Effector memory CD8-positive, alpha-beta T cell (primary cell): ENCODE results near the gene CARD19.

Experiments
- ATAC-seq: fragments of 150-1000 bp; cut with Tn5 transposase; replicated peaks from 2 replicates; pipeline ENCODE4 v1.10.0; 2021; ENCODE audit warnings: mild to moderate bottlenecking, moderate library complexity
- DNase-seq, 3 experiments: peaks; one replicate each; pipeline ENCODE4 v3.0.0; 2021
- H3K27ac Mint-ChIP-seq, 2 donors: one replicate each; pipeline ENCODE4 v1.8.0; 2022; ENCODE audit warnings: mild to moderate bottlenecking in 2 of 2, mixed read lengths in 2 of 2, moderate library complexity in 2 of 2
- H3K27me3 Mint-ChIP-seq, 2 donors: one replicate each; pipeline ENCODE4 v1.8.0; 2022; ENCODE audit warnings: mixed read lengths in 2 of 2
- H3K36me3 Mint-ChIP-seq: one replicate; pipeline ENCODE4 v1.8.0; 2022; ENCODE audit warnings: mild to moderate bottlenecking, moderate library complexity, mixed read lengths; ENCODE audit not compliant: insufficient read depth
- H3K4me1 Mint-ChIP-seq, 2 donors: one replicate each; pipeline ENCODE4 v1.8.0; 2022; ENCODE audit warnings: low read depth in 2 of 2, mixed read lengths in 2 of 2
- H3K4me3 Mint-ChIP-seq, 2 donors: one replicate each; pipeline ENCODE4 v1.8.0; 2022; ENCODE audit warnings: mild to moderate bottlenecking in 2 of 2, mixed read lengths in 2 of 2, moderate library complexity in 2 of 2
- H3K9me3 Mint-ChIP-seq, 2 donors: one replicate each; pipeline ENCODE4 v1.8.0; 2022; ENCODE audit warnings: mixed read lengths in 2 of 2

CARD19 gene

DNA sequence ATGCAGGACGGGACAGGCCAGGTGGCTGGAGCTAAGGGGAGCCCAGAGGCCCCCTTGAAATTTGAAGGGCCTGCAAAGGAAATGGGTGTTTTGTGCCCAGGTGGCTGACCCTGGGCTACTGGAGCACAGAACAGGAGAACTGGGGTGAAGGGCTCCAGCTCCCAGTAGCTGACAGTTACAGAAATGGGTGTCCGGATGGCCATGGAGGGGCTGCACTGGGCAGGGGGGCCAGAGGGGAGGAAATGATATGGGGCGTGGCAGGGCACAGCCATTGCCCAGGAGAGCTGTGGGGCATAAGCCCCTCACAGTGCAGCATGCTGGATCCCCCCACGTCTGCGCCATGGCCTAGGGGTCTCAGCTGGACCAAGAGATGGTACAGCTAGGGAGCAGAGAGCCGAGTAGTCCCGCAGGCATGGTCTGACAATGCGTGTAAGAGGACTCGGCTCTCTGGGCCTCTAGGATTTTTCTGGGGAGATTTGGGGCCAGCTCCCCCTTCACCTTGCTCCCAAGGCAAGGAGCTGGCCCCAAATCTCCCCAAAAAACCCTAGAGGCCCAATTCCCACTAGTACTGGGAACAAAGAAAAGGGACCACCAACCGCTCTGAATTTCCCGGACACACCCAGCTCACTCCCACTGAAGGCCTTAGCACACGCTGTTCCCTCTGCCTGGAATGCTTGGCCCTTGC is 7.9 kb upstream of the CARD19 start:
- Mint-ChIP-seq H3K27ac (no peak overlapping the region), H3K4me3 (no peak overlapping the region), H3K36me3 (peaks cover 17% of the 10 kb centered on the region), H3K4me1 (peaks cover 15 to 17% of the 10 kb centered on the region in 2 donors), H3K27me3 (no peaks in the 10 kb centered on the region), H3K9me3 (no peaks in the 10 kb centered on the region)
- ATAC-seq (no peak), DNase-seq (no peak)

DNA sequence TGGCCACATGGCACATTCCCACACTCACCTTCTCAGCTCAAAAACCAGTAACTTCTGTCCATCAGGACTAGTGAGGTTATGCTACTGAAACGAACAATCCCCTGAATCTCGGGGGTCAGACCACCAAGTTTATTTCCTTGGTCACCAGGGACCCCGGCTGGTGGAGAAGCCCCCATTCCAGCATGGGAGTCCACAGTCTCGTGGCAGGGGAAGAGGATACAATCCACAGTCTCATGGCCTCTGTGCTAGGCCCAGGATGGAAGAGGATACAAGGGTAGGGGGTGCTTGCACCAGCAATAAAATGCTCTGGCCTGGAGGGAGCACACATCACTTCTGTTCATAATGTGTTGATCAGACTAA is 7.4 kb upstream of the CARD19 start:
- H3K9me3 Mint-ChIP-seq, result no peaks in the 10 kb centered on the region
- H3K4me1 Mint-ChIP-seq, result peaks cover 16 to 18% of the 10 kb centered on the region in 2 donors
- no peak for DNase-seq
- H3K27me3 Mint-ChIP-seq, result no peaks in the 10 kb centered on the region
- H3K27ac Mint-ChIP-seq, result no peak overlapping the region
- no peak for ATAC-seq
- H3K36me3 Mint-ChIP-seq, result peaks cover 17% of the 10 kb centered on the region
- no peak overlapping the region for H3K4me3 Mint-ChIP-seq

DNA sequence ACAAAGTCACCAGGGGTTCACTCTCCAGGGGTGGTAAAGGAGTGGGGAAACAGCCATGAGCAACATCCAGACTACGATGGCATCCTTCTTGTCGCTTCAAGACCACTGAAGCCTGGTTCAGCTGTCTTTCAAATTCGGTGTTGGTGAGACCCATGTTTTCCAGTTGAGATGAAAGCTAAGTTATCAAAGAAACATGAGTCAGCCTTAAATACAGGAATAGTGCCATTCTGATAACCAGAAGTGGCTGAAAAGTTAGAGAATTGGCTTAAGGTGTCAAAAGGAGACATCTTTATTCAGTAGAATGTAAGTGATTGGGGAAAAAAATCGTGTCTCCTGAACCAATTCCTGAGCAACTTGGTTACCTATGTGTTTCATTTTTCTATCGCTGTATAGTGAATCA is 7.0 kb upstream of the CARD19 start:
- no peak overlapping the region for H3K27ac Mint-ChIP-seq
- ATAC-seq (no peak), DNase-seq (no peak)
- peaks cover 17% of the 10 kb centered on the region for H3K36me3 Mint-ChIP-seq
- no peaks in the 10 kb centered on the region for H3K27me3 Mint-ChIP-seq
- no peaks in the 10 kb centered on the region for H3K9me3 Mint-ChIP-seq
- H3K4me1 Mint-ChIP-seq, result peaks cover 18% of the 10 kb centered on the region in 2 donors
- H3K4me3 Mint-ChIP-seq, result no peak overlapping the region

DNA sequence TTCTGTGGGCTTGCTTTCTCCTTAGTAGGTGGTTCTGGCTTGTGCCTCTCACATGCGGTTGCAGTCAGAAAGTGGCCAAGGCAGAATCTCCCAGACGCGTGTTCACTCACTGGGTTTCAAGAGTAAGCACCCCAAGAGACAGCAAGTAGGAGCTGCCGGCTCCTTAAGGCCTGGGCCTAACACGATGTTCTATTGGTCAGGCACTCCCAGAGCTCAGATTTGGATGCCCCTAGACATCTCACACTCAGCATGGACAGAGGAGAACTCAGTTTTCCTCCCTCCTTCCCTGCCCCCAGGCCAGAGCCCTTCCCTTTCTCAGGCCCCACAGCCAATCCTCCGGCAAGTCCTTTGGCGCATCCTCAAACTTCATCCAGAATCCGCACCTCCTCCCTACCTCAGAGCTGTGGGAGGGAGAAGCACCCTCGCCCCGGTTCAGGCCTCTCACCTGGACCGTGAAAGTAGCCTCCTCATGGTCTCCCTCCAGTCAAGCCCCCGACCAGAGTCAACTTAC is 6.5 kb upstream of the CARD19 start:
- Mint-ChIP-seq H3K27me3 (no peaks in the 10 kb centered on the region), H3K27ac (peak overlapping the region in 1 of 2 donors; percentile 10), H3K4me1 (peaks cover 23 to 24% of the 10 kb centered on the region in 2 donors), H3K4me3 (no peak overlapping the region), H3K9me3 (no peaks in the 10 kb centered on the region), H3K36me3 (peaks cover 17% of the 10 kb centered on the region)
- no peak for DNase-seq
- no peak for ATAC-seq

DNA sequence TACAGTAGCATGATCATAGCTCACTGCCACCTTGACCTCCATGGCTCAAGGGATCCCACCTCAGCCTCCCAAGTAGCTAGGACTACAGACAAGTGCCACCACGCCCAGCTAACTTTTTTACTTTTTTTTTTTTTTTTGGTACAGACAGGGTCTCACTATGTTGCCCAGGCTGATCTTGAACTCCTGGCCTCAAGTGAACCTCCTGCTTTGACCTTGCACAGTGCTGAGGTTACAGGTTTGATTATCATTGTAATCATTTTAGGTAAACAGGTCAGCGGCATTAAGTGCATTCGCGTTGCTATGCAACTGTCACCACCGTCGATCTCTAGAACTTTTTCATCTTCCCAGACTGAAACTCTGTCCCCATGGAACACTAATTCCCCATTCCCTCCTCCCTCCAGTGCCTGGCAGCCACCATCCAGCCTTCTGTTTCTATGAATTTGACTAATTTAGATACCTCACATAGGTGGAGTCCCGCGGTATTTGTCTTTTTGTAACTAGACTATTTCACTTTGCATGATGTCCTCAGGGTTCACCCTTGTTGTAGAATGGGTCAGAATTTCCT is 5.8 kb upstream of the CARD19 start:
- DNase-seq (no peak), ATAC-seq (no peak)
- H3K36me3 Mint-ChIP-seq, result peaks cover 17% of the 10 kb centered on the region
- H3K4me3 Mint-ChIP-seq, result no peak overlapping the region
- no peaks in the 10 kb centered on the region for H3K9me3 Mint-ChIP-seq
- peaks cover 26 to 28% of the 10 kb centered on the region in 2 donors for H3K4me1 Mint-ChIP-seq
- peak overlapping the region in 1 of 2 donors; percentile 10 for H3K27ac Mint-ChIP-seq
- no peaks in the 10 kb centered on the region for H3K27me3 Mint-ChIP-seq

DNA sequence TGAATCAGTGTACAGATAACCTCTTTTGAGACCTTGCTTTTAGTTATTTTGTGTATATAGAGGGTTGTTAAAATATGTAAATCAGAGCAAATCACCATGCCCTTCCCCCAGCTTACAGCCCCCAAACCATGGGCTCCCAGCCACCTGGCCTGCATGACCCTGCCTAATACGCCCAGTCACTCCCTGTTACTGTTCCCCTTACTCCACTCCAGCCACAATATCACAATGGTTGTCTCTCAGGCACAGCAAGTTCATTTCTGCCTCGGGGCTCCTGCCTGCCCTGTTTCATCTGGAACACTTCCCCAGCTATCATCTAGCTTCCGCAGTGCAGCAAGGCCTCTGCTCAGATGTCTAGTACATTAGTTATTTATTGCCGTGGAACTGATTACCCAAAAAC is 5.0 kb upstream of the CARD19 start:
- Mint-ChIP-seq H3K9me3 (no peaks in the 10 kb centered on the region), H3K27me3 (no peaks in the 10 kb centered on the region), H3K27ac (peak overlapping the region in 1 of 2 donors; percentile 72), H3K4me1 (peaks cover 26 to 28% of the 10 kb centered on the region in 2 donors), H3K4me3 (no peak overlapping the region), H3K36me3 (peaks cover 13% of the 10 kb centered on the region)
- ATAC-seq, result no peak
- no peak for DNase-seq

DNA sequence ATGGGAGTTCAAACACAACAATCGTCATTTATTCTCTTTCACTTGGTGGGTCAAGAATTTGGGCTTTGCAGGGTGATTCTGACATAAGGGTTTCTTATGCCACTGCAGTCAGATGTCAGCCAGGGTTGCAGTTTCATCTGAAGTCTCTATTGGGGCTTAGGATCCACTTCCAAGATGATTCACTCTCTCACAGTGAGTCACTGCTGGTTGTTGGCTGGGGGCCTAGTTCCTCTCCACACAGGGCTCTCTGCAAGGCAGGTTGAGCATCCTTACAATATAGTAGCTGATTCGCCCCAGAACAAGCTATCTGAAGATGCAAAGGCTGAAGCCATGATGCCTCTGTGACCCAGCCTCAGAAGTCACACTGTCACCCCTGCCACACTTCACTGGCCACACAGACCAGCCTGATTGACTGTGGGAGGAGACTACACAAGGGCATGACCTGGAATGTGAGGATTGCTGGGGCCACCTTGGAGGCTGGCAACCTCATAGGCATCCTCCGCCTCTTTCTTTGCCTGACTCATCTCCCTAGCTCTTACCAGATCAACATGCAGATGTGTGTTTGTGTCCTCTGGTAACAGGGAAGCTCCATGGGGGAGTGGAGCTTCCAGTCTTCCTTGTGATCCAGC is 4.5 kb upstream of the CARD19 start:
- peaks cover 12% of the 10 kb centered on the region for H3K36me3 Mint-ChIP-seq
- no peaks in the 10 kb centered on the region for H3K9me3 Mint-ChIP-seq
- ATAC-seq, result no peak
- peaks cover 26 to 28% of the 10 kb centered on the region in 2 donors for H3K4me1 Mint-ChIP-seq
- DNase-seq, result no peak
- no peak overlapping the region for H3K4me3 Mint-ChIP-seq
- no peaks in the 10 kb centered on the region for H3K27me3 Mint-ChIP-seq
- H3K27ac Mint-ChIP-seq, result peak overlapping the region in 1 of 2 donors; percentile 72

DNA sequence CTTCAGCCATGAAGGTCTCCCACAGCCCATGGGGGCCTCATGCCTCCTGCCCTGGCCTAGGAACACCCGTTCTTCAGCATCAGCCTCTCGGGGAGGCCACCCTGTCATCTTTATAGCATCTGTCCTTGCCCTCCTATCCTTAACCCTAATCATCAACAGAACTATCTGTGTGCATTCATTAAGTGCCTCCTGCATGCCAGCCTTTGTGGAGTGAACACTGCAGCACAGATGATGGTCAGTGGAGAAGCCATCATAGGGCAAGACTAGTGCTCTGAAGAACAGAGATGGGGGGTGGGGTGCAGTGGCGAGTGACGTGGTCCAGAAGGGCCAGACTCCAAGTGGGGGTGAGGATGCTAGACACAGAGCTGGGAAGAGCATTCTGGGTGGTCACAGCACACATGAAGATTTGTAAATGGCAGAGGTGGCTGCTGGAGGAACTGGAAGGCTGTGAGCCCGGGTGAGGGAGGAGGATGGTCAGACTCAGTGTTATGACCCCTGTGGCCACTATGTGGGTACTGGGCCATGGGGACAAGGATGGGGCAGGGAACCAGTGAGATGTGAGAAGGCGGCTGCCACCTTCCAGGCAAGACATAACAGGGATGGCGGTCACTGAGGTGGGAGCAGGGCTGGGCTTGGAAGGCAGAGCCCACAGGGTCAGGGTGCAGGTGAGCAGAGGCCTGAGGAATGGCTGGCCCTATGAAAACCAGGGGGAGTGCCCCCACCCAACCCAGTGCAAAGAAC is 3.6 kb upstream of the CARD19 start:
- ATAC-seq (no peak), DNase-seq (no peak)
- Mint-ChIP-seq H3K4me1 (peaks cover 33 to 34% of the 10 kb centered on the region in 2 donors), H3K36me3 (peaks cover 16% of the 10 kb centered on the region), H3K27ac (peak overlapping the region in 1 of 2 donors; percentile 93), H3K27me3 (no peaks in the 10 kb centered on the region), H3K9me3 (no peaks in the 10 kb centered on the region), H3K4me3 (peak overlapping the region in 1 of 2 donors; percentile 34)

DNA sequence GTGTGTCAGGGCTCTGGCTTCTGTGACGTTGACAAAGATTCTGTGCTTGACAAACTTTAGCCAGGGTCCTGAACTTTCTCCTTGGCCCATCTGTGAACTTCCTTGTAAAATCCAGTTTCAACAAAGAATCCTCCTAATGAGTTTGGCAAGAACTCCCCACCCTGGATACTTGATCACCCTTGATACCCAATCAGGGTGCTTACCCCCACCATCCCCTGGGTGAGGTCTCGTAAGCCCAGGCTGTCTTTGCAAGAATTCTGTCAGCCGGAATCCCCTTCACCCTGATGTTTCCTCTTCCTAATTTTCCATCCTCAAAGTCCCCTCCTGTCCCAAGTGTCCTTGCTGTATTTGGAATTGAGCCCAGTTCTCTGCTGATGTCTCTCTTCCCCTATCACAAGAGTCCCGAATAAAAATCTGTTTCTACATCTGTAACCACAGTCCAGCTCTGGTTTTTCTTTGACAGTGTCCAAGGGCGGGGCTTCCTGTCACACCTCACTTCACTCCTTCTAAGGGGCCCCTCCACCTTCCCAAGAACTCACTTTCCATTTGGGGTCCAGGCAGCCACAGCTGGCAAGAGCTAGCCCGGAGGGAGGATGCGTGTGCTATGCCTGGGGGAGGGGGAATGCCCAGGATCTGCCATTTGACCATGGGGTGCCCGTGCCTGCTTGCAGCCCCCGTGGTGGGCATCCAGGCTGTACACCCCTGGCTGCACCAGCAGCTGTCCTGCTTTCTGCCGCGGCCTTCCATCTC is 2.7 kb upstream of the CARD19 start:
- H3K9me3 Mint-ChIP-seq, result no peaks in the 10 kb centered on the region
- ATAC-seq, result no peak
- peaks cover 23% of the 10 kb centered on the region for H3K36me3 Mint-ChIP-seq
- peak overlapping the region; percentile 92 to 93 for H3K27ac Mint-ChIP-seq
- no peaks in the 10 kb centered on the region for H3K27me3 Mint-ChIP-seq
- H3K4me3 Mint-ChIP-seq, result peak overlapping the region; percentile 82 to 93
- H3K4me1 Mint-ChIP-seq, result peaks cover 39 to 43% of the 10 kb centered on the region in 2 donors
- DNase-seq, result no peak

DNA sequence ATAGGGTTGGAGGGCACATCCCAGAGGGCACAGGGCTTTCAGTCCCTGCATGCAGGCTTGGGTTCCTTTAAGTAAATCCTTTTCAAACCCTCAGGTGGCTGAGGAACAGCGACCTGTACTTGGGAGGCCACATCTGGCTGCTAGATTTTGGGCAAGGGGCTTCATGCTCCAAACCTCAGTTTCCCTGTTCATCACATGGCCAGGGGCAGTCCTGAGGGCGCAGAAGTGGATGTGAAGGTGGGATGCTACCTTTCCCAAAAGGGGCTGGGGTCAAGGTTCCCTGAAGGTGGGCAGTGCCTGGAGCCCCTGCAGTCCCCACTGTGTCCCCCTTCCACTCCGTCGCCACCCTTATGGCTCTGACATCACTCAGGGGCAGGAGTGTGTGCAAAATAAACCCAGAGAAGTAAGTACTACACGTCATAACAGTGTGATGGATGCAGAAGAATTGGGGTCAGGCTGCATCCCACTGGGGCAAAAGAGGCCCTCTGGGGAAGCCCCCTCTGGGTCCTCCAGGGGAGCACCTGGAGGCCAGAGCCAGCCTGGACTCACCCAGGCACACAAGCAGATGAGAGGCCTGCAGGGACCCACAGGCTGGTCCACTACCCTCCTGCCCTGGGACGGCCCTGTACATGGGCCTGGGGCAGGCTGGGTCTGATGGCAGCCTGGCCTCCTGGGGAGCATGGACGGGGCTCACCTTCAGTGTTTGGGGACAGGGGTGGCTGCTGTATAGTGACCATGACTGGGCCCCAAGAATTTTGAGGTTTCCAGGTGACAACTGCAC is 1.9 kb upstream of the CARD19 start:
- Mint-ChIP-seq H3K4me1 (peaks cover 42 to 45% of the 10 kb centered on the region in 2 donors), H3K27me3 (no peaks in the 10 kb centered on the region), H3K36me3 (peaks cover 24% of the 10 kb centered on the region), H3K9me3 (no peaks in the 10 kb centered on the region), H3K4me3 (peak overlapping the region; percentile 82 to 93), H3K27ac (peak overlapping the region; percentile 92 to 93)
- no peak for ATAC-seq
- no peak for DNase-seq

DNA sequence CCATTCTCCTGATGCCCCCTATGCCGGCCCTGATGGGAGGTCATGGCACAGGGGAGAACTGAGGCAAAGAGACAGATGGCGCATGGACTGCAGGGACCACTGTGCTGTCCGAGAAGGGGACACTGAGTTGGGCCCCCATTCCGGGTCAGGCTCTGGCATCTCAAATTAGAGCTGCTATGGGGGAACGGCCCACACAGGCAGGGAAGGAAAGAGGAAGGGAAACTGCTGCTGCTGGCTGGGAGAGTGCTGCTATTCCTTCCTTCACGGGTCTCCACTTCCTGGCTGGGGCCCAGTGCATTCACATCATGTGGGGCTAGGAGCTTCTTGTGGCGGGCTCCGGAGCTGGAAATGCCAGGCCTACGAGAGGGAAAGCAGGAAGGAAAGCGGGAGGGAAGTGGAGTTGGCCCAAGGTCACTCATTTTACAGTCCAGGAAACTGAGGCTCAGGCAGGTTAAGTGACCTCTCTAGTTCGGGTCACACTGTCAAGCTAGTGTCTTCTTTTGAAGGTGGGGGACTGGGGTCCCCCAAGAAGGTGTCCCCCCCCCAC is 1.3 kb upstream of the CARD19 start:
- Mint-ChIP-seq H3K36me3 (peaks cover 24% of the 10 kb centered on the region), H3K4me3 (peak overlapping the region; percentile 82 to 93), H3K4me1 (peaks cover 42 to 49% of the 10 kb centered on the region in 2 donors), H3K9me3 (no peaks in the 10 kb centered on the region), H3K27ac (peak overlapping the region; percentile 92 to 93), H3K27me3 (no peaks in the 10 kb centered on the region)
- DNase-seq (no peak), ATAC-seq (no peak)
